Sigmoid colon (tissue), 4 donors: Measurements from ENCODE around the gene CLSTN2.

Source experiments
- POLR2A ChIP-seq, 2 donors: fragments of 450-650 bp; IDR thresholded peaks; one replicate each; pipeline ENCODE4 v1.6.1; 2016; ENCODE audit warnings: antibody characterized with exemption in 2 of 2, mild to moderate bottlenecking in 2 of 2, moderate library complexity in 2 of 2
- POLR2AphosphoS5 ChIP-seq, 4 donors: sonication (generic); formaldehyde crosslinking; IDR thresholded peaks; one replicate each; pipeline ENCODE4 v1.6.1; 2017; ENCODE audit warnings: antibody characterized with exemption in 4 of 4
- TF ChIP-seq, protein P1 (sequence below), 4 experiments: fragments of 450-650 bp in 3 of 4; fragments of 200-600 bp in 1 of 4; IDR thresholded peaks; one replicate each; pipeline ENCODE4 v1.5.1; 2016 to 2019; ENCODE audit warnings: antibody characterized with exemption in 4 of 4, mild to moderate bottlenecking in 3 of 4, moderate library complexity in 2 of 4

DNA sequence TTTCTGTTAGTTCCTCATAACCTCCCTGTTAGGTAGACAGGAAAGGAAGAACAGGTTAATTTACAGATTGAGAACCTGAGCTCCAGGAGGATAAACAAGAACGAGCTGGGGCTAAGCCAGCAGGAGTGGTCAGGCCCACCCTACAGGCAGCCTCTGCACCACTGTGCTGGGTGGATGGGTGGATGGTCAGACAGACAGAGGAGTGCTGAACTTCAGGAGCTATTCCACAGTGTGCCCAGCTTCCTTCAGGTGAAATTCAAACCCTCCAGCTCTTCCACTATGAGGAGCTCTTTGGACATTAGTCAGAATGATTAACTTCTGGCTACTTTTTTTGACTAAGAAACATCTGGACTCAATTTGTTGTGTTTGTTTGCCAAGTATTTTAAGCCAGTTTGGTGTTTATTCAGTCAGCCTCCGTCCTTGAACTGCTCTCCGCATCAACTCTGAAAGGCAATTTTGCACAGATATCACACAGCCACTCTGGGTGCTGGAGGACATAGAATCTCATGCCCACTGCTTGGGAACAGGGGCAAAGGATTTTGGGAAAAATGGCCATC is 361.9 kb downstream of the CLSTN2 start:
- TF ChIP-seq, protein P1, sequence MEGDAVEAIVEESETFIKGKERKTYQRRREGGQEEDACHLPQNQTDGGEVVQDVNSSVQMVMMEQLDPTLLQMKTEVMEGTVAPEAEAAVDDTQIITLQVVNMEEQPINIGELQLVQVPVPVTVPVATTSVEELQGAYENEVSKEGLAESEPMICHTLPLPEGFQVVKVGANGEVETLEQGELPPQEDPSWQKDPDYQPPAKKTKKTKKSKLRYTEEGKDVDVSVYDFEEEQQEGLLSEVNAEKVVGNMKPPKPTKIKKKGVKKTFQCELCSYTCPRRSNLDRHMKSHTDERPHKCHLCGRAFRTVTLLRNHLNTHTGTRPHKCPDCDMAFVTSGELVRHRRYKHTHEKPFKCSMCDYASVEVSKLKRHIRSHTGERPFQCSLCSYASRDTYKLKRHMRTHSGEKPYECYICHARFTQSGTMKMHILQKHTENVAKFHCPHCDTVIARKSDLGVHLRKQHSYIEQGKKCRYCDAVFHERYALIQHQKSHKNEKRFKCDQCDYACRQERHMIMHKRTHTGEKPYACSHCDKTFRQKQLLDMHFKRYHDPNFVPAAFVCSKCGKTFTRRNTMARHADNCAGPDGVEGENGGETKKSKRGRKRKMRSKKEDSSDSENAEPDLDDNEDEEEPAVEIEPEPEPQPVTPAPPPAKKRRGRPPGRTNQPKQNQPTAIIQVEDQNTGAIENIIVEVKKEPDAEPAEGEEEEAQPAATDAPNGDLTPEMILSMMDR (IDR thresholded peaks at IDR 0.05), result no peak
- TF ChIP-seq POLR2AphosphoS5 (IDR thresholded peaks at IDR 0.05) (no peak), POLR2A (IDR thresholded peaks at IDR 0.05) (no peak)
